OCI-LY1 (cell line): Measurements from ENCODE around the gene PACSIN2.

ENCODE experiments used
- H2AFZ ChIP-seq: fragments of 200-600 bp; sonication (generic), shearing (Covaris generic); 2 replicates; pipeline ENCODE4 v1.6.0; 2014; ENCODE audit warnings: antibody characterized with exemption, mild to moderate bottlenecking, low read length
- H3F3A ChIP-seq: fragments of 200-600 bp; sonication (generic), shearing (Covaris generic); 2 replicates; pipeline ENCODE4 v1.6.0; 2014; ENCODE audit warnings: mild to moderate bottlenecking, antibody characterized with exemption, low read length, moderate library complexity; ENCODE audit not compliant: insufficient read depth
- H3K27ac ChIP-seq: fragments of 200-600 bp; sonication (generic); 2 replicates; pipeline ENCODE4 v1.5.1; 2014; ENCODE audit warnings: low read length, mixed run types, mild to moderate bottlenecking, low read depth; ENCODE audit not compliant: poor library complexity, severe bottlenecking
- H3K27me3 ChIP-seq: fragments of 200-600 bp; sonication (generic); 2 replicates; pipeline ENCODE4 v1.6.0; 2014; ENCODE audit warnings: antibody characterized with exemption, mild to moderate bottlenecking, low read length, moderate library complexity; ENCODE audit not compliant: insufficient read depth
- H3K36me3 ChIP-seq: fragments of 200-600 bp; sonication (generic); 2 replicates; pipeline ENCODE4 v1.6.1; 2014; ENCODE audit warnings: mild to moderate bottlenecking, antibody characterized with exemption, low read length, moderate library complexity, mixed read lengths; ENCODE audit not compliant: insufficient read depth
- H3K4me1 ChIP-seq: fragments of 200-600 bp; sonication (generic); 2 replicates; pipeline ENCODE4 v1.5.1; 2014; ENCODE audit warnings: mild to moderate bottlenecking, low read length, moderate library complexity; ENCODE audit not compliant: insufficient read depth, severe bottlenecking
- H3K4me2 ChIP-seq: fragments of 200-600 bp; sonication (generic), shearing (Covaris generic); 2 replicates; pipeline ENCODE4 v1.6.1; 2014; ENCODE audit warnings: low read length
- H3K4me3 ChIP-seq: fragments of 200-600 bp; sonication (generic); 2 replicates; pipeline ENCODE4 v1.5.1; 2014; ENCODE audit warnings: low read length, low read depth, mild to moderate bottlenecking, mixed read lengths; ENCODE audit not compliant: poor library complexity, severe bottlenecking
- H3K79me2 ChIP-seq: fragments of 200-600 bp; shearing (Covaris generic); 2 replicates; pipeline ENCODE4 v1.6.1; 2016; ENCODE audit warnings: mixed run types, low read length, mixed read lengths; ENCODE audit not compliant: insufficient read depth
- H3K9ac ChIP-seq: fragments of 200-600 bp; sonication (generic), shearing (Covaris generic); 2 replicates; pipeline ENCODE4 v1.6.1; 2014; ENCODE audit warnings: mild to moderate bottlenecking, low read length, mixed read lengths
- H3K9me2 ChIP-seq: fragments of 200-600 bp; sonication (generic), shearing (Covaris generic); 2 replicates; pipeline ENCODE4 v1.6.1; 2014; ENCODE audit warnings: low read depth, mild to moderate bottlenecking, low read length, mixed read lengths
- H3K9me3 ChIP-seq: fragments of 200-600 bp; shearing (Covaris generic); 2 replicates; pipeline ENCODE4 v1.6.1; 2014; ENCODE audit warnings: low read length, mixed read lengths
- H4K20me1 ChIP-seq: fragments of 200-600 bp; sonication (generic), shearing (Covaris generic); 2 replicates; pipeline ENCODE4 v1.6.0; 2016; ENCODE audit warnings: mild to moderate bottlenecking, low read length; ENCODE audit not compliant: insufficient read depth
- EZH2 ChIP-seq: fragments of 200-600 bp; sonication (generic), shearing (Covaris generic); IDR thresholded peaks from 2 replicates; pipeline ENCODE4 v1.8.0; 2017; ENCODE audit warnings: borderline replicate concordance, mixed run types, mild to moderate bottlenecking, antibody characterized with exemption, low read length, moderate library complexity, mixed read lengths
- TF ChIP-seq, protein P1 (sequence below): fragments of 200-600 bp; sonication (generic), shearing (Covaris generic); IDR thresholded peaks from 2 replicates; pipeline ENCODE4 v1.5.1; 2017; ENCODE audit warnings: mild to moderate bottlenecking, antibody characterized with exemption, low read length, moderate library complexity, mixed read lengths

Gene PACSIN2

DNA sequence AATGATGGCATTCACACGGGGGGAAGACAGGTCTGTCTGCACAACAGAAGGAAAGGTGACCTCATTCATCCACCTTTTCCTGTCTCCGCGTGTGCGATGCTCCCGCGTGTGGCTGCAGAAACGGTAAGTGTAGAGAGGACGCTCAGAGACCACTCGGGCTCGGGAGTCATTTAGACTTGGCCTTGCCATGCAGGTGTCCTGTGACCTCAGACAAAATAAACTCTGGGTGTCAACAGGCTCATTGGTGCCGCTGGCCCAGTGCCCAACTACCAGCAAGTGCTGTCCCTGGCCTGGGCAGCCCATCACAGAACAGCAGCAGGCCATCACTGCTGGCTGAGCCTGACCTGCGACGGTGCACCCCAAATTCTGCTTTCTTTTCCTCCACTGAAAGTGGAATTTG is 109.7 kb downstream of the PACSIN2 start:
- Histone ChIP-seq H3K27ac (no peak overlapping the region), H4K20me1 (no peaks in the 10 kb centered on the region), H3F3A (no peaks in the 10 kb centered on the region), H3K9me2 (no peaks in the 10 kb centered on the region), H3K36me3 (no peaks in the 10 kb centered on the region), H3K27me3 (no peaks in the 10 kb centered on the region), H3K4me2 (no peak overlapping the region), H3K79me2 (no peaks in the 10 kb centered on the region), H3K4me3 (no peak overlapping the region), H2AFZ (no peak overlapping the region), H3K4me1 (no peaks in the 10 kb centered on the region), H3K9ac (no peak overlapping the region), H3K9me3 (no peaks in the 10 kb centered on the region)
- TF ChIP-seq, protein P1, sequence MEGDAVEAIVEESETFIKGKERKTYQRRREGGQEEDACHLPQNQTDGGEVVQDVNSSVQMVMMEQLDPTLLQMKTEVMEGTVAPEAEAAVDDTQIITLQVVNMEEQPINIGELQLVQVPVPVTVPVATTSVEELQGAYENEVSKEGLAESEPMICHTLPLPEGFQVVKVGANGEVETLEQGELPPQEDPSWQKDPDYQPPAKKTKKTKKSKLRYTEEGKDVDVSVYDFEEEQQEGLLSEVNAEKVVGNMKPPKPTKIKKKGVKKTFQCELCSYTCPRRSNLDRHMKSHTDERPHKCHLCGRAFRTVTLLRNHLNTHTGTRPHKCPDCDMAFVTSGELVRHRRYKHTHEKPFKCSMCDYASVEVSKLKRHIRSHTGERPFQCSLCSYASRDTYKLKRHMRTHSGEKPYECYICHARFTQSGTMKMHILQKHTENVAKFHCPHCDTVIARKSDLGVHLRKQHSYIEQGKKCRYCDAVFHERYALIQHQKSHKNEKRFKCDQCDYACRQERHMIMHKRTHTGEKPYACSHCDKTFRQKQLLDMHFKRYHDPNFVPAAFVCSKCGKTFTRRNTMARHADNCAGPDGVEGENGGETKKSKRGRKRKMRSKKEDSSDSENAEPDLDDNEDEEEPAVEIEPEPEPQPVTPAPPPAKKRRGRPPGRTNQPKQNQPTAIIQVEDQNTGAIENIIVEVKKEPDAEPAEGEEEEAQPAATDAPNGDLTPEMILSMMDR, result no peak
- TF ChIP-seq EZH2, result no peak

DNA sequence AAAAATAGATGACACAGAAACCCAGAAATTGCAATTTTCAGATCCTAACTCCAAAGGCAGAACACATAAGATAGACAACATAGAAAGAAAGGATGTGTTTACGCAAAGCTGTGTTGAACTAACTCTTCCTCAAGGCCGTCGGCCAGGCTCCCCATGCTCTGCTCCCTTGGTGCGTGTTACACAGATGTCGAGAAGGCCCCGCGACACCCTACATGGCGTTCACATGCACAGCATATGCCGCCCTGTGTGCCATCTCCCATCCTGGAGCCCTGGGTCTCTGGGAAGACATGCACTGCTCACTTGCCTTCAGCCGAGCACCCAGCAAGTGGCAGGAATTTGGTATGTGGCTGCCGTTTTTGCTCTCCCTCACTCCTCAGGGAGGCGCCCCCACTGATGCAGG is 110.9 kb downstream of the PACSIN2 start:
- Histone ChIP-seq H3K9me3 (no peaks in the 10 kb centered on the region), H3K9me2 (no peaks in the 10 kb centered on the region), H3F3A (no peaks in the 10 kb centered on the region), H2AFZ (no peak overlapping the region), H3K4me2 (no peak overlapping the region), H4K20me1 (no peaks in the 10 kb centered on the region), H3K9ac (no peak overlapping the region), H3K27me3 (no peaks in the 10 kb centered on the region), H3K4me1 (no peaks in the 10 kb centered on the region), H3K36me3 (no peaks in the 10 kb centered on the region), H3K79me2 (no peaks in the 10 kb centered on the region), H3K4me3 (no peak overlapping the region), H3K27ac (no peak overlapping the region)
- TF ChIP-seq EZH2, result no peak
- TF ChIP-seq, protein P1, result no peak

DNA sequence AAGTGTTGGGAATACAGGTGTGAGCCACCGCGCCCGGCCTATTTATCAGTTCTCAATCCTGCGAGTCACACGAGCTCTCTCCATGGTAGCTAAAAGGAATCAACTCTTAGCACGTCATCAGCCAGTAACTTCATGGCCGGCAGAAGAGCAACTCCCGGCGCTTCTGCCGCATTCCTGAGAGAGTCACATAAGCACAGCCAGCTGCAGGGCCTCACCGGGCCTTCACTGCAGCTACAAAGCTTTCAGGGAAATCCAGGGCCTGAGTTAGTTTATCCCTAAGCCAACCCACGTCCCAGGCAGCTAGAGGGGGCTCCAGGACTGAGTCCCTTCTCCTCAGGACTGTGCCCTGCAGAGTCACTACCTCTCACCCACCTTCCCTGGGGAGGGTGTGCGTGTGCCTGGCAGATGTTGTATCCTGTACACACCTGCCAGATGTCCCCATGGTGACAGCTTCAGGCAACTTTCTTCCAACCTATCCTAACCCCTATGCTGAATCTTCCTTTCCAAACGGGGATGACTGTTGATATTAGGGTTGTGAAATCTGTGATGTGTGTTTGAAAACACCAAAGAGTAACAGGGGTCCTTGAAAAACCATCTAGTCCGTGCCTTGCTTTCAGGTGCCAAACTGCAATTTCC is 112.0 kb downstream of the PACSIN2 start:
- Histone ChIP-seq H3K27me3 (no peaks in the 10 kb centered on the region), H2AFZ (no peak overlapping the region), H3K9me3 (no peaks in the 10 kb centered on the region), H3K9me2 (no peaks in the 10 kb centered on the region), H3K4me1 (no peaks in the 10 kb centered on the region), H3K4me2 (no peak overlapping the region), H3K36me3 (no peaks in the 10 kb centered on the region), H3K9ac (no peak overlapping the region), H3K79me2 (no peaks in the 10 kb centered on the region), H4K20me1 (no peaks in the 10 kb centered on the region), H3F3A (no peaks in the 10 kb centered on the region), H3K4me3 (no peak overlapping the region), H3K27ac (no peak overlapping the region)
- no peak for TF ChIP-seq EZH2
- TF ChIP-seq, protein P1, result no peak
